Activated CD8-positive, alpha-beta T cell treated with anti-CD3 and anti-CD28 coated beads for 36 hours (primary cell): ENCODE results near the gene INTS13. TPM values are rescaled to one million over a fixed set of nuclear protein-coding genes. Genes with fewer than 3 reads are reported as not detected.

Source experiments
- ATAC-seq: fragments of 200-7000 bp; cut with Tn5 transposase; one replicate; pipeline ENCODE4 v1.10.0; 2021; ENCODE audit warnings: mild to moderate bottlenecking, moderate library complexity
- CTCF ChIA-PET: fragments of 350-600 bp; sonication (Branson Sonifier 250); formaldehyde crosslinking; loops from one replicate; lab custom pipeline; 2021; ENCODE audit warnings: antibody characterized with exemption; lab: Charles Lee
- POLR2A ChIA-PET: fragments of 350-600 bp; sonication (Branson Sonifier 250); formaldehyde crosslinking; loops from one replicate; lab custom pipeline; 2021; ENCODE audit warnings: antibody characterized with exemption; lab: Charles Lee
- DNase-seq: peaks from one replicate; pipeline ENCODE4 v3.0.0-alpha.2; 2020
- H3K27ac Mint-ChIP-seq: one replicate; pipeline ENCODE4 v1.8.0; 2021; ENCODE audit warnings: mild to moderate bottlenecking, mixed read lengths
- H3K27me3 Mint-ChIP-seq: one replicate; pipeline ENCODE4 v1.8.0; 2021; ENCODE audit warnings: mixed read lengths
- H3K36me3 Mint-ChIP-seq: one replicate; pipeline ENCODE4 v1.8.0; 2021; ENCODE audit warnings: low read depth, mixed read lengths
- H3K4me1 Mint-ChIP-seq: one replicate; pipeline ENCODE4 v1.8.0; 2021; ENCODE audit warnings: low read depth, mixed read lengths
- H3K4me3 Mint-ChIP-seq: one replicate; pipeline ENCODE4 v1.8.0; 2021; ENCODE audit warnings: mild to moderate bottlenecking, moderate library complexity, mixed read lengths
- H3K9me3 Mint-ChIP-seq: one replicate; pipeline ENCODE4 v1.8.0; 2021; ENCODE audit warnings: mixed read lengths
- intact Hi-C: fragments of 100-400 bp; cut with micrococcal nuclease; formaldehyde crosslinking; loops from one replicate; pipeline ENCODE4 v1.10.0; 2022
- total RNA-seq, 2 experiments: library from RNA; stranded (reverse); gene quantifications; one replicate each; pipeline ENCODE4 v1.2.3, GENCODE V29; 2021
- TF ChIP-seq, protein P1 (sequence below): fragments of 200-600 bp; IDR thresholded peaks from one replicate; pipeline ENCODE4 v1.8.0; 2022; ENCODE audit warnings: antibody characterized with exemption, mild to moderate bottlenecking

The INTS13 gene
- total RNA-seq: 100 to 1,000 TPM; 102 to 115 TPM

DNA sequence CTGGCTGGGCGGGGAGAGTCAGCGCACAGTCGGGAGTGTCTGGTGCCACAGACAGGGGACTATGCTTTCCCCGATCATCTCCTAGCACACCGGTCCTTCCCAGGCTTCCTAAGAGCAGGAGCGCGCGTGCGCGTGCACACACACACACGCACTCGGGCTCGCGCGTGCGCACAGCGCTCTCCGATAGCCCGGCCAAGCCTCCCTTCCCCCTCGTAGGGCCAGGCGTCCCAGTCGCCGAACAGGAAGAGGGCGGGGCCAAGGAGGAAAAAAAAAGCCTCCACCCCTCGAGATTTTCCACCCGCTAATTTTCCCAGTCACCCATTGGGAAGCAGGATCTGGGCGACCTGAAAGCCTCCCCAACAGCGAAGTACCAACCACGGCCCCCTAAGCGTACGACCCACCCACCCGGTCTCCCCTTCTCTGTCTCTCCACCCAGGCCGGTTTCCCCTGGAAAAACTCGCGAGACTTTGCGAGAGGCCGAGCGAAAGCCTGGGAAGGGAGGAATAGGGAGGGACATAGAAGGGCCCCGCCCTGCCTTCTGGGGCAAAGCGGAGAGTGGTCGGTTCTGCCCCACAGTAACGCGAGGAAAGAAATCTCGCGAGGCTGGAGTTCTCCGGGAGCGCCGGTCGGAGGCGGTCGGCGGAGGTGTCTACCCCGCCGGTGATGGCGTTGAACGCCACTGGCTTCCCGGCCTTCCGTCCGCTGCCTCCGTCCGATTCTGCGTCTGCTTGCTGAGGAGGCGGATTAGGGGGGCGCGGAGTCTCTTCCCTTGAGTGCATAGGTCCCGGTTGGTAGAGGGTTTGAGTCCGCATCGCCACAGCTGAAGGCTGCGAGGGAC lies at the start of gene INTS13, which contains the start of gene FGFR1OP2:
Gene INTS13, minus strand, starts transcription at position 119 of the 838 bp plus-strand sequence. CDS start 1,178 bp downstream, outside the sequence.
Gene FGFR1OP2, plus strand, starts transcription at position 608 of the 838 bp plus-strand sequence. CDS start 15,689 bp downstream, outside the sequence.
- no peaks in the 10 kb centered on the region for H3K27me3 Mint-ChIP-seq
- H3K9me3 Mint-ChIP-seq: no peaks in the 10 kb centered on the region
- H3K4me1 Mint-ChIP-seq: peaks cover 50% of the 10 kb centered on the region
- peak within 1 kb of the TSS; percentile 98 for H3K4me3 Mint-ChIP-seq
- ChIA-PET CTCF (interaction anchor here (1.2 to 2.8 kb wide), 3 partner anchors 76 to 78 kb away, joined by 6 to 12 read pairs (median 11); partner anchors contain the start of gene TM7SF3), POLR2A (interaction anchor here (1.0 kb wide), 2 partner anchors 12 to 75 kb away, joined by 3 to 4 read pairs; partner anchors contain the start of gene TM7SF3)
- H3K27ac Mint-ChIP-seq: peak within 1 kb of the TSS; percentile 99
- intact Hi-C loops: loop anchor here (2.0 to 5.0 kb wide), 2 partner anchors 34 to 77 kb away; partner anchors contain the start of gene TM7SF3
- DNase-seq (peak; percentile 98), ATAC-seq (peak; percentile 90)
- H3K36me3 Mint-ChIP-seq: peaks cover 43% of the 10 kb centered on the region
- TF ChIP-seq, protein P1, sequence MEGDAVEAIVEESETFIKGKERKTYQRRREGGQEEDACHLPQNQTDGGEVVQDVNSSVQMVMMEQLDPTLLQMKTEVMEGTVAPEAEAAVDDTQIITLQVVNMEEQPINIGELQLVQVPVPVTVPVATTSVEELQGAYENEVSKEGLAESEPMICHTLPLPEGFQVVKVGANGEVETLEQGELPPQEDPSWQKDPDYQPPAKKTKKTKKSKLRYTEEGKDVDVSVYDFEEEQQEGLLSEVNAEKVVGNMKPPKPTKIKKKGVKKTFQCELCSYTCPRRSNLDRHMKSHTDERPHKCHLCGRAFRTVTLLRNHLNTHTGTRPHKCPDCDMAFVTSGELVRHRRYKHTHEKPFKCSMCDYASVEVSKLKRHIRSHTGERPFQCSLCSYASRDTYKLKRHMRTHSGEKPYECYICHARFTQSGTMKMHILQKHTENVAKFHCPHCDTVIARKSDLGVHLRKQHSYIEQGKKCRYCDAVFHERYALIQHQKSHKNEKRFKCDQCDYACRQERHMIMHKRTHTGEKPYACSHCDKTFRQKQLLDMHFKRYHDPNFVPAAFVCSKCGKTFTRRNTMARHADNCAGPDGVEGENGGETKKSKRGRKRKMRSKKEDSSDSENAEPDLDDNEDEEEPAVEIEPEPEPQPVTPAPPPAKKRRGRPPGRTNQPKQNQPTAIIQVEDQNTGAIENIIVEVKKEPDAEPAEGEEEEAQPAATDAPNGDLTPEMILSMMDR: no peak

- Mint-ChIP-seq H3K4me1 (no peaks in the 10 kb centered on the region), H3K4me3 (no peak overlapping the region), H3K27ac (no peak overlapping the region), H3K9me3 (peaks cover 3% of the 10 kb centered on the region), H3K27me3 (no peaks in the 10 kb centered on the region), H3K36me3 (peaks cover 46% of the 10 kb centered on the region)
- POLR2A ChIA-PET: interaction anchor here (1.1 kb wide), 1 partner anchor 17 kb away, joined by 3 read pairs; no protein-coding TSS in a partner anchor
- ATAC-seq: no peak
- TF ChIP-seq, protein P1: no peak
- intact Hi-C loops: no loop called here
- DNase-seq: no peak
- CTCF ChIA-PET: interaction anchor here (1.0 kb wide), 1 partner anchor 452 kb away, joined by 3 read pairs; no protein-coding TSS in a partner anchor
Observed at GRCh38 chr12:26982866-26983265, 45.1 kb upstream of the INTS13 start.

DNA sequence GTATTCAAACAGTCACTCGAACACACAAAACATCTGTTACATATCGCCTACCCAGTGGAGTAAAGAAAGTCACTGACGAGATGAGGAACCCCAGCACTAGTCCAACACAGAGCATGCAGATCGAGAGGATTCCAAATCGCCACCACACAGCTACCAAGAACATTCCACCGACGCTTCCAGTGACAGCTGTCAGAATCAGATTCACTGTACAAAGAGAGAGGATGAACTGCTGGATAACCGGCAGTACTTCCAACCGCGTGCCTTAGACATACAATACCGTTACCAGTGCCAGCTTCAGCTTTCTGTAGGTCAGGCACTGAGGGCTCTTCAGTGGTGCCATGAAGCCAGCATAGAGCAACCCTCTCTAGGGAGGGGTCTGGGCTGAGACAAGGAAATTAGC lies 42.0 kb upstream of the INTS13 start:
- ChIA-PET CTCF (no interaction called here), POLR2A (no interaction called here)
- ATAC-seq (no peak), DNase-seq (no peak)
- Mint-ChIP-seq H3K9me3 (no peaks in the 10 kb centered on the region), H3K36me3 (peaks cover 41% of the 10 kb centered on the region), H3K27ac (no peak overlapping the region), H3K4me1 (peaks cover 8% of the 10 kb centered on the region), H3K27me3 (no peaks in the 10 kb centered on the region), H3K4me3 (no peak overlapping the region)
- intact Hi-C loops: no loop called here
- TF ChIP-seq, protein P1: no peak

DNA sequence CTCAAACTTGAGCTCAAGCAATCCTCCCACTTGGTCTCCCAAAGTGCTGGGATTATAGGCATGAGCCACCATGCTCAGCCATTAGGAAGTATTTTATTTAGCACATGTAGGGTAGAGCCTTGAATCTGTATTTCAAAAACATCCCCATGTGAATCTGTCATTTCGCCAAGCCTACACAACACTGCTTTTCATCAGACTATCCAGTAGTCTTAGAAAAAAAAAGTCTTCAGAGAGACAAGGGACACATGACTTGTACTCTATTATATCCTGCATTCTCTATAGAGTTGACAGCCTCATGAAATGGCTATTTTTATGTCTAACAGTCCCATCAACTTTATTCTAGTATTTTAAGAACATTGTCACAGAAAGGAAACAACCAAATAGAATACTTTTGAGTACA lies 41.0 kb upstream of the INTS13 start:
- no peak for ATAC-seq
- intact Hi-C loops: no loop called here
- H3K27me3 Mint-ChIP-seq: no peaks in the 10 kb centered on the region
- TF ChIP-seq, protein P1: no peak
- no peaks in the 10 kb centered on the region for H3K9me3 Mint-ChIP-seq
- ChIA-PET POLR2A (no interaction called here), CTCF (interaction anchor here (1.2 kb wide), 1 partner anchor 15 kb away, joined by 4 read pairs; no protein-coding TSS in a partner anchor)
- no peak for DNase-seq
- H3K36me3 Mint-ChIP-seq: peaks cover 44% of the 10 kb centered on the region
- peaks cover 8% of the 10 kb centered on the region for H3K4me1 Mint-ChIP-seq
- no peak overlapping the region for H3K27ac Mint-ChIP-seq
- H3K4me3 Mint-ChIP-seq: no peak overlapping the region
